Memory B cell (primary cell): Measurements from ENCODE around the gene BMPR1B.
"Not testable (repeated sequence)": the region's sequence is repeated elsewhere in the genome, so short reads cannot be mapped to it uniquely, and the experiment has no call there.

Experiments used
- ATAC-seq: fragments of 150-1000 bp; cut with Tn5 transposase; 2 replicates; pipeline ENCODE4 v1.10.0; 2021; ENCODE audit warnings: low read depth, mild to moderate bottlenecking, moderate library complexity
- DNase-seq, 2 donors: peaks; one replicate each; pipeline ENCODE4 v3.0.0; 2022; ENCODE audit warnings: low spot score in 2 of 2
- H3K27ac Mint-ChIP-seq: one replicate; pipeline ENCODE4 v1.8.0; 2022; ENCODE audit warnings: mild to moderate bottlenecking, moderate library complexity, mixed read lengths
- H3K27me3 Mint-ChIP-seq: one replicate; pipeline ENCODE4 v1.8.0; 2022; ENCODE audit warnings: mixed read lengths
- H3K36me3 Mint-ChIP-seq: one replicate; pipeline ENCODE4 v1.8.0; 2022; ENCODE audit warnings: mild to moderate bottlenecking, mixed read lengths
- H3K4me1 Mint-ChIP-seq: one replicate; pipeline ENCODE4 v1.8.0; 2022; ENCODE audit warnings: mixed read lengths
- H3K4me3 Mint-ChIP-seq: one replicate; pipeline ENCODE4 v1.8.0; 2022; ENCODE audit warnings: mild to moderate bottlenecking, moderate library complexity, mixed read lengths
- H3K9me3 Mint-ChIP-seq: one replicate; pipeline ENCODE4 v1.8.0; 2022; ENCODE audit warnings: mixed read lengths

The BMPR1B gene

GRCh38 chr4:94832329-94832728, 74.6 kb downstream of the BMPR1B start:
- not testable (repeated sequence) for DNase-seq, ATAC-seq, H3K27ac Mint-ChIP-seq, H3K4me3 Mint-ChIP-seq, H3K36me3 Mint-ChIP-seq, H3K9me3 Mint-ChIP-seq, H3K4me1 Mint-ChIP-seq, H3K27me3 Mint-ChIP-seq

DNA sequence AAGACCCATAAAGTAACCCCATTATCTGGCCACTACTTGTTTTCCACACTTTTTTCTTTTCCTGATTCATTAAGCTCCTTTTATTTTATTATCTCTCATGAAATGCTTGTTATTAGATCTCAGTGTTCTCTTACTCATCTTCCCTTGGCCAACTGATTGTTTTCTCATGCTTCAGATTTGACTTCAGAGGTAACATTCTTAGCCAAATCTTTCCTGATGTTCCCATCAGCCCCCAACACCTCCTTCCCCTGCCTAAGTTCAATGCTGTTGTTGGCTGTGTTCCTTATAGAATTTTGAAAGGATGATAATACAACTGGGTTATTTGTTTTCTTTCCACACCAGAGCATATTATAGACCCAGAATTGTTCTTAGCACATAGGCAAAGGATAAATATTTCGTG, 75.6 kb downstream of the BMPR1B start:
- no peak for DNase-seq
- no peaks in the 10 kb centered on the region for H3K4me1 Mint-ChIP-seq
- H3K27me3 Mint-ChIP-seq, result peaks cover 2% of the 10 kb centered on the region
- H3K27ac Mint-ChIP-seq, result no peak overlapping the region
- ATAC-seq, result no peak
- H3K9me3 Mint-ChIP-seq, result no peaks in the 10 kb centered on the region
- H3K4me3 Mint-ChIP-seq, result no peak overlapping the region
- H3K36me3 Mint-ChIP-seq, result no peaks in the 10 kb centered on the region

DNA sequence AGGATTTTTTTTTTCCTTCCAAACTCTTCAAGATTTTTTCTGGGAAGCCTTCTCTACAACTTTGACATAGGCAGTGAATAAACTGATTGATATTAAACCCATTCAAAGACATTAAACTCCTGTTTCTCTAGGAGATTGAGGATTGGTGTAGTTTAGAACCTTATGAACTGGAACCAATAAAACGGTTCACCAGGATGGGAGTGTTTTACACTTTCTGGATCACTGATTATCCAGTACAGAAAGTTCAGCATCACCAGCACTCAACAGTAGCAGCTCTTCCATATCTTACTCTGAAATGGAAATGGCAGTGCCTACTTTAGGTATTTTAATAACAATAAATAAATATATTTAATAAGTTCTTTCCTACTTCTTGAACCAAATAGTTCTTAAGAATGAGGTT, 76.7 kb downstream of the BMPR1B start:
- H3K4me3 Mint-ChIP-seq, result no peak overlapping the region
- peaks cover under 1% of the 10 kb centered on the region for H3K27me3 Mint-ChIP-seq
- DNase-seq (no peak), ATAC-seq (no peak)
- H3K4me1 Mint-ChIP-seq, result no peaks in the 10 kb centered on the region
- no peaks in the 10 kb centered on the region for H3K9me3 Mint-ChIP-seq
- H3K36me3 Mint-ChIP-seq, result no peaks in the 10 kb centered on the region
- no peak overlapping the region for H3K27ac Mint-ChIP-seq

- not testable (repeated sequence) for ATAC-seq, H3K9me3 Mint-ChIP-seq, H3K4me1 Mint-ChIP-seq, H3K27me3 Mint-ChIP-seq, H3K4me3 Mint-ChIP-seq, H3K36me3 Mint-ChIP-seq, H3K27ac Mint-ChIP-seq, DNase-seq
These were observed 83.6 kb downstream of the BMPR1B start for GRCh38 chr4:94841166-94841863.

DNA sequence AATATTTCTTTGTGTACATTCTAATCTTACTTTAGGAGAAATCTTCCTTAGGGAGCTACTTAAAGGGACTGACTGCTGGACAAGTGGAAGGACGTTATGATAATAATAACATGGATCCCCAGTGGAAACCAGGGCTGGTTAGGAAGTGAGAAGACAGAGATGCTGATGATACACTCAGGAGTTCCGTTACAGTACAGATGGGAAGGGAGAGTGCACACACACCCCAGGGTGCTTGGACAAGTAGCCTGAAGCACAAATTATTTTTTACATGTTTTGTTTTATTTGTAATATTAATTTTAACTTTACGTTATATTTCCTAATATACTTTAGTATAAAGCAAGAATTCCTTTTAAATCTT, 84.1 kb downstream of the BMPR1B start:
- ATAC-seq, result no peak

GRCh38 chr4:94843216-94843615, 85.5 kb downstream of the BMPR1B start:
- no peaks in the 10 kb centered on the region for H3K4me1 Mint-ChIP-seq
- no peaks in the 10 kb centered on the region for H3K36me3 Mint-ChIP-seq
- H3K9me3 Mint-ChIP-seq, result no peaks in the 10 kb centered on the region
- H3K4me3 Mint-ChIP-seq, result no peak overlapping the region
- H3K27me3 Mint-ChIP-seq, result no peaks in the 10 kb centered on the region
- ATAC-seq, result no peak
- no peak for DNase-seq
- H3K27ac Mint-ChIP-seq, result no peak overlapping the region

More for the DNA sequence above, 84.1 kb downstream of the BMPR1B start:
- Mint-ChIP-seq H3K27ac (no peak overlapping the region), H3K9me3 (no peaks in the 10 kb centered on the region), H3K4me3 (no peak overlapping the region), H3K27me3 (no peaks in the 10 kb centered on the region), H3K36me3 (no peaks in the 10 kb centered on the region), H3K4me1 (no peaks in the 10 kb centered on the region)
- DNase-seq, result no peak

GRCh38 chr4:94848326-94848725, 90.6 kb downstream of the BMPR1B start:
- no peak for DNase-seq
- H3K36me3 Mint-ChIP-seq, result no peaks in the 10 kb centered on the region
- H3K4me1 Mint-ChIP-seq, result no peaks in the 10 kb centered on the region
- no peak for ATAC-seq
- no peaks in the 10 kb centered on the region for H3K27me3 Mint-ChIP-seq
- no peak overlapping the region for H3K27ac Mint-ChIP-seq
- H3K4me3 Mint-ChIP-seq, result no peak overlapping the region
- H3K9me3 Mint-ChIP-seq, result peaks cover 1% of the 10 kb centered on the region

DNA sequence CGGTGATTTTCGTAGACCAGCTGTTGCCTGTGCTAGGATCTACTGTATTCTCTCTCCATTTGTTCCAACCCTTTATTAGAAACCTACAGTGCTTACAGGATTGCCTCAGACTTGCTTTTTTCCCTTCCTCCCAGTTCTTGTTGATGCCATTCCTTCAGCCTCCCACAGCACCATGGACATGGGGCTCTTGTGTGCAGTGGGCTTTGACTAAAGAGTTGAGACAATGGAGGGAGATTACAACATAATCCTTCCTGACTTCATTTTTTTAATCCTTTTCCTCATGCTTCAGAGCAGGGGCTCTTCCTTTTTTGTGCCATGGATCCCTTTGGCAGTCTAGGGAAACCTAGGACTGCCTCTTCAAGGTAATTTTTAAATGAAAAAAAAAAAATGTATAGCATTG, 92.1 kb downstream of the BMPR1B start:
- Mint-ChIP-seq H3K36me3 (no peaks in the 10 kb centered on the region), H3K9me3 (peaks cover 1% of the 10 kb centered on the region), H3K27ac (no peak overlapping the region), H3K27me3 (no peaks in the 10 kb centered on the region), H3K4me3 (no peak overlapping the region), H3K4me1 (no peaks in the 10 kb centered on the region)
- ATAC-seq, result no peak
- no peak for DNase-seq

DNA sequence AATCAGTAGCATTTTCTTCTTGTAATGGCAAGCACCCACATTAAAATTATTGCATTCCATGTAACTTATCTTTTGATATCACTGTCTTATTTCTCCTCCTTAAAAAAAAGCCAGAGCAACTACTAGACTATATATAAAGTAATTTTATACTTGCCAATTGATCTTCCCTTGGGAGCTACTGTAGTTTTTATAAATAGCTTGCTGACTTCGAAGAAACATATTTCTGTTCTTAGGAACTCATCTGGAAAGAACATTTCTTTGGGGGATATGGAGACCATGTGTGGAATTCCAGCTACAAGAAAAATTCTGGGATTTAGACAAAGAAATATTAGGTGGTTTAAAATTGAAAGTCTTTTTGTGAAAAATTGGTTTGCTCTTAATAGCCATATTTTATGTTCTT, 94.9 kb downstream of the BMPR1B start:
- ATAC-seq, result no peak
- Mint-ChIP-seq H3K4me3 (no peak overlapping the region), H3K36me3 (no peaks in the 10 kb centered on the region), H3K9me3 (peaks cover 1% of the 10 kb centered on the region), H3K27me3 (no peaks in the 10 kb centered on the region), H3K4me1 (no peaks in the 10 kb centered on the region), H3K27ac (no peak overlapping the region)
- DNase-seq, result no peak

GRCh38 chr4:94856030-94856429, 98.3 kb downstream of the BMPR1B start:
- ATAC-seq, result no peak
- Mint-ChIP-seq H3K27ac (no peak overlapping the region), H3K4me1 (no peaks in the 10 kb centered on the region), H3K9me3 (peaks cover 1% of the 10 kb centered on the region), H3K27me3 (no peaks in the 10 kb centered on the region), H3K36me3 (no peaks in the 10 kb centered on the region), H3K4me3 (no peak overlapping the region)
- no peak for DNase-seq

DNA sequence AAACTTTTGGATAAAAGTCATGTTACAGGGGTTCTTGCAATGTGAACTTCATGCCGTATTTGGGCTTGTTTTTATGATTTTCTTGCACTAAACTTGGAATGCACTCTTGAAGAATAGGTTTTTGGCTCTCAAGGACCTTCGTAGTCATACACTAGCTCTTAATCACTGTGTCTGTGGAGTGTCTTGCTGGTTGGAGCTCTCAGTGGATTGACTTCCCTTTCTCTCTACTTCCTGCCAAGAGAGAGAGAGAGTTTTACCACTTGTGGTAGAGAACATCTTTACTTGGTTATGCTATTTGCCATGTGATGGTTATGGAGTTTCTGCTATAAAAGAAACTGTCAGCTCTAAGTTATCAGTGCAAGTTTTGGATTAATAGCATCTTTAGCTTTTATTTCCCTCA, 112.4 kb downstream of the BMPR1B start:
- no peak for ATAC-seq
- Mint-ChIP-seq H3K4me3 (no peak overlapping the region), H3K9me3 (peaks cover 2% of the 10 kb centered on the region), H3K27ac (no peak overlapping the region), H3K36me3 (no peaks in the 10 kb centered on the region), H3K4me1 (peaks cover 2% of the 10 kb centered on the region), H3K27me3 (no peaks in the 10 kb centered on the region)
- no peak for DNase-seq

DNA sequence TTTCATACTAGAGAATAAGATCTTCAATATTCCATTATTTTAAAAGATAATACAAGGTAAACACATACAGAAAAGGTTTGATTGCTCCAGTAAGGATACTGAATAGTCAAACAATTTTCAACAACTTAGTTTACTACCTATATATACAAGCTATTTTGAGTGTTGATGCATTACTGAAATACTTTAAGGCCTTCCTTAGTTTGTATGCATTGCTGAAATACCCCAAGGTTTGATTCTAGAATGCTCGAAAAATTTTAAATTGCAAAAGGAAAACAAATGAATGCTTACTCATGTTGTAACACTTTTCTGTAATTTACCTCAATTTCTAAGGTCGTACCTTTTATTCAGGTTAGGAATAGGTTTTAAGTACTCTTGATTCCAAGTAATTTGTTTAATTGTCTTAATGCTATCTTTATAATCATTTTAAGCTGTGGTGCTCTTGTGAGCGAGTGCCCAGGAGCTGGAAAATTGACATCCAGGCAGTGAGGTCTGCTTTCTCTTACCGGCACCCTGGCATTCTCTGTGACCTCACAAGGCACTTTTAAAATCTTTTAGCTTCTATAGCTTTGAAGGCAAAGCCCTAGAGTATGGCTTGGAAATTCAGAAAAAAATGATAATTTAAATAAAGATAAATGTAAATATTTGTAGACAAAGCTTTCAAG, 114.0 kb downstream of the BMPR1B start:
- DNase-seq, result no peak
- Mint-ChIP-seq H3K9me3 (peaks cover 2% of the 10 kb centered on the region), H3K4me1 (peaks cover 2% of the 10 kb centered on the region), H3K36me3 (no peaks in the 10 kb centered on the region), H3K27me3 (no peaks in the 10 kb centered on the region), H3K27ac (no peak overlapping the region), H3K4me3 (no peak overlapping the region)
- no peak for ATAC-seq

DNA sequence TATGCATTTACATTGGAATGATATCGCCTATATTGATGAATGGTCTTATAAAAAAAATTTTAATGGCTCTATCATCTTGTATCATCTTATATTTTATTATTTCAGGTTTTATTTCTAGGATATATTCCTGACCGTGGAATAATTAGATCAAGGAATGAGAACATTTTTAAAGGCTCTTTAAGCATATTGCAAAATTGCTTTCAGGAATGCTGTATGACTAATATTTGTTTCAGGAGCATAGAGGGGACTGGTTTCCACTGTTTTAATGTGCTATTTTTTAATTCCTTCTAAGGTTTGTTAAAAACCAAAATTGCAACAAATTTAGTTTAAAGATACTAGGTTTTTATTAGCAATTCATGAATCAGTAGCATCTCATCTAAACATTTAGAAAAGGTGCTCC, 120.2 kb downstream of the BMPR1B start:
- H3K36me3 Mint-ChIP-seq, result no peaks in the 10 kb centered on the region
- no peak for ATAC-seq
- H3K4me1 Mint-ChIP-seq, result no peaks in the 10 kb centered on the region
- H3K27me3 Mint-ChIP-seq, result peaks cover 2% of the 10 kb centered on the region
- H3K4me3 Mint-ChIP-seq, result no peak overlapping the region
- no peak for DNase-seq
- H3K9me3 Mint-ChIP-seq, result peaks cover 2% of the 10 kb centered on the region
- H3K27ac Mint-ChIP-seq, result no peak overlapping the region

GRCh38 chr4:94880956-94881355, 123.2 kb downstream of the BMPR1B start:
- Mint-ChIP-seq H3K9me3 (peaks cover 2% of the 10 kb centered on the region), H3K4me1 (no peaks in the 10 kb centered on the region), H3K36me3 (no peaks in the 10 kb centered on the region), H3K4me3 (no peak overlapping the region), H3K27ac (no peak overlapping the region), H3K27me3 (peaks cover 2% of the 10 kb centered on the region)
- ATAC-seq (no peak), DNase-seq (no peak)

DNA sequence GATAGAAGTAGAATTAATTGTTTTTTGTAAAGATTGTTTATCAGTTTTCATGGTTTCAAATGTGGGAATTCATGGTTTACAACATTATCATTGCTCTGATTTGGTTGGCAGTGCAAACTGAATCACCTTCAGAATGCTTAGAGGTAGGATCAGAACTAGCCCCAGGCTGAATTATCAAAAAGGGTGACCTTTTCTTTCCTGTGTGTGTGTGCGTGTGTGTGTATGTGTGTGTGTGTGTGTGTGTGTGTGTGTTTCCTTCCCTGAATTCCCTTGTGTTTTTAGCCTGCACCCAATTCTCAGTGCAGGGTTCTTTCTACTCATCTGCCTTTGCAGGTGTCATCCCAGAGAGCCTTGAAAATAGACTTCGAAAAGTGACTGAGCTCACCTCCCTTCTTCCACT, 125.0 kb downstream of the BMPR1B start:
- no peaks in the 10 kb centered on the region for H3K36me3 Mint-ChIP-seq

More for the DNA sequence above, 125.0 kb downstream of the BMPR1B start:
- Mint-ChIP-seq H3K27me3 (peaks cover 2% of the 10 kb centered on the region), H3K9me3 (peaks cover 4% of the 10 kb centered on the region), H3K4me1 (no peaks in the 10 kb centered on the region), H3K4me3 (no peak overlapping the region), H3K27ac (no peak overlapping the region)
- ATAC-seq (no peak), DNase-seq (no peak)
